KBM-7 (cell line): ENCODE data around the gene CXXC1.
"Not testable (repeated sequence)": the region's sequence is repeated elsewhere in the genome, so short reads cannot be mapped to it uniquely, and the experiment has no call there.

Source experiments
- DNase-seq: peaks from one replicate; pipeline ENCODE4 v3.0.0-alpha.2; 2015
- in situ Hi-C: fragments of 300-500 bp; cut with MboI; formaldehyde crosslinking; loops from 2 replicates; pipeline ENCODE4 v1.14.3; 2020; ENCODE audit warnings: low sequenced_read_pairs, low pct_unique_long_range_greater_than_20kb, mixed read lengths

The CXXC1 gene

GRCh38 chr18:50280707-50281294 lies 6.7 kb downstream of the CXXC1 start:
- no peak for DNase-seq
- in situ Hi-C loops = no loop called here

GRCh38 chr18:50279752-50280151 lies 7.7 kb downstream of the CXXC1 start:
- DNase-seq = no peak
- in situ Hi-C loops = no loop called here

- in situ Hi-C loops = no loop called here
These were observed 9.6 kb downstream of the CXXC1 start for GRCh38 chr18:50277942-50278341.

GRCh38 chr18:50276452-50276851 lies 11.0 kb downstream of the CXXC1 start:
- no peak for DNase-seq
- in situ Hi-C loops = no loop called here

More at GRCh38 chr18:50277942-50278341, 9.6 kb downstream of the CXXC1 start:
- DNase-seq = no peak

GRCh38 chr18:50275503-50276036 lies 11.9 kb downstream of the CXXC1 start:
- DNase-seq = no peak
- in situ Hi-C loops = no loop called here

GRCh38 chr18:50274941-50275340 lies 12.6 kb downstream of the CXXC1 start:
- in situ Hi-C loops = no loop called here
- no peak for DNase-seq

GRCh38 chr18:50274044-50274442 lies 13.4 kb downstream of the CXXC1 start:
- in situ Hi-C loops = no loop called here

GRCh38 chr18:50273203-50274043 lies 14.1 kb downstream of the CXXC1 start:
- no peak for DNase-seq
- in situ Hi-C loops = no loop called here

More at GRCh38 chr18:50274044-50274442, 13.4 kb downstream of the CXXC1 start:
- DNase-seq = no peak

GRCh38 chr18:50272568-50272967 lies 14.9 kb downstream of the CXXC1 start:
- in situ Hi-C loops = no loop called here
- DNase-seq = no peak

- in situ Hi-C loops = no loop called here
- no peak for DNase-seq
These were observed 19.3 kb downstream of the CXXC1 start for GRCh38 chr18:50268022-50268747.

GRCh38 chr18:50266248-50266704 lies 21.2 kb downstream of the CXXC1 start, which contains the start of gene CFAP53:
Gene CFAP53 (minus strand): TSS chr18:50266495. CDS start chr18:50266404, 91 bp downstream.
- in situ Hi-C loops = no loop called here
- DNase-seq = peak; percentile 92

GRCh38 chr18:50262977-50263376 lies 24.5 kb downstream of the CXXC1 start:
- no peak for DNase-seq
- in situ Hi-C loops = no loop called here

GRCh38 chr18:50250935-50251334 lies 36.6 kb downstream of the CXXC1 start:
- no peak for DNase-seq
- in situ Hi-C loops = no loop called here

- in situ Hi-C loops = no loop called here
- no peak for DNase-seq
These were observed 37.9 kb downstream of the CXXC1 start for GRCh38 chr18:50249576-50249975.

- DNase-seq = no peak
- in situ Hi-C loops = no loop called here
These were observed 39.9 kb downstream of the CXXC1 start for GRCh38 chr18:50247561-50247960.

GRCh38 chr18:50241768-50242167 lies 45.7 kb downstream of the CXXC1 start:
- DNase-seq, in situ Hi-C loops: not testable (repeated sequence)

GRCh38 chr18:50240080-50240563 lies 47.4 kb downstream of the CXXC1 start:
- in situ Hi-C loops = no loop called here
- DNase-seq = no peak

- in situ Hi-C loops = no loop called here
- DNase-seq = no peak
These were observed 55.1 kb downstream of the CXXC1 start for GRCh38 chr18:50232419-50232818.
